DOHH2 (cell line): ENCODE measurements around the gene EIF2B1.

Source experiments
- H3F3A ChIP-seq: fragments of 200-600 bp; sonication (generic), shearing (Covaris generic); 2 replicates; pipeline ENCODE4 v1.6.0; 2016; ENCODE audit warnings: antibody characterized with exemption, mild to moderate bottlenecking; ENCODE audit not compliant: control insufficient read depth, insufficient read depth
- H3K27ac ChIP-seq: fragments of 200-600 bp; sonication (generic); 2 replicates; pipeline ENCODE4 v1.5.1; 2014; ENCODE audit warnings: low read depth, mild to moderate bottlenecking, low read length, moderate library complexity
- H3K27me3 ChIP-seq: fragments of 200-600 bp; sonication (generic); 2 replicates; pipeline ENCODE4 v1.6.1; 2014; ENCODE audit warnings: mild to moderate bottlenecking, low read length, mixed read lengths; ENCODE audit not compliant: control insufficient read depth
- H3K36me3 ChIP-seq: fragments of 200-600 bp; sonication (generic); 2 replicates; pipeline ENCODE4 v1.6.1; 2014; ENCODE audit warnings: mild to moderate bottlenecking, low read length, moderate library complexity, mixed read lengths; ENCODE audit not compliant: control insufficient read depth
- H3K4me1 ChIP-seq: fragments of 200-600 bp; sonication (generic); 2 replicates; pipeline ENCODE4 v1.6.1; 2014; ENCODE audit warnings: mild to moderate bottlenecking, low read length, mixed read lengths; ENCODE audit not compliant: control insufficient read depth
- H3K4me2 ChIP-seq: fragments of 200-600 bp; sonication (generic); 2 replicates; pipeline ENCODE4 v1.6.0; 2014; ENCODE audit warnings: mild to moderate bottlenecking, low read length, moderate library complexity
- H3K4me3 ChIP-seq: fragments of 200-600 bp; sonication (generic); 2 replicates; pipeline ENCODE4 v1.5.1; 2014; ENCODE audit warnings: mild to moderate bottlenecking, low read length, mixed read lengths
- H3K79me2 ChIP-seq: fragments of 200-600 bp; sonication (generic); 2 replicates; pipeline ENCODE4 v1.6.1; 2014; ENCODE audit warnings: mild to moderate bottlenecking, low read length, mixed read lengths; ENCODE audit not compliant: control insufficient read depth
- H3K9me2 ChIP-seq: fragments of 200-600 bp; sonication (generic); replicated peaks from 2 replicates; pipeline ENCODE4 v1.6.1; 2014; ENCODE audit warnings: mild to moderate bottlenecking, low read length, mixed read lengths; ENCODE audit not compliant: control insufficient read depth
- H3K9me3 ChIP-seq: fragments of 200-600 bp; sonication (generic); 2 replicates; pipeline ENCODE4 v1.6.1; 2014; ENCODE audit warnings: antibody characterized with exemption, low read length, mixed read lengths; ENCODE audit not compliant: control insufficient read depth, insufficient read depth
- H4K20me1 ChIP-seq: fragments of 200-600 bp; sonication (generic); 2 replicates; pipeline ENCODE4 v1.6.0; 2014; ENCODE audit warnings: low read depth, mild to moderate bottlenecking, antibody characterized with exemption, low read length, moderate library complexity; ENCODE audit not compliant: control insufficient read depth, insufficient read depth
- EZH2phosphoT487 ChIP-seq: fragments of 200-600 bp; sonication (generic); IDR thresholded peaks from 2 replicates; pipeline ENCODE4 v1.6.1; 2017; ENCODE audit warnings: borderline replicate concordance, mild to moderate bottlenecking, antibody characterized with exemption, low read length, moderate library complexity, mixed read lengths
- TF ChIP-seq, protein P1 (sequence below): fragments of 200-600 bp; sonication (generic); IDR thresholded peaks from one replicate; pipeline ENCODE4 v1.5.1; 2014; ENCODE audit warnings: antibody characterized with exemption, mild to moderate bottlenecking, low read depth, low read length; ENCODE audit not compliant: poor library complexity, severe bottlenecking

Gene EIF2B1

DNA sequence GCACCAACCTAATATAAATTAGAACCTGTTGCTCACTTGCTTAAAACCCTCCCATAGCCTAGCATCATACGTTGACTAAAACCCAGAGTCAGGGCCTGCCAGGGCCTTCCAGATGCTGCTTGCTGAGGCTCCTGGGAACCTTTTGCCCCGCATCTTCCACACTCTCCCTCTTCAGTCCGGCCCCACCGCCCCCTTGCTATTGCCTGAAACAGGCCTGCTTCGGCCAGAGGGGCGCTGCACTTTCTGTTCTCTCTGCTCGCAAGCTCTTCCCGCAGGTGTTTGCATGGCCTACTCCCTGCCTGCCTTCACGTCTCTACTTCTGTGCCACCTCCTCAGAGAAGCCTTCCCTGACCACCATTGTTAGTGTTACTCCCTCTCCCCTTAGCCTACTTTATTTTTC is 23.7 kb upstream of the EIF2B1 start:
- peaks cover 68% of the 10 kb centered on the region for H3K36me3 ChIP-seq
- peaks cover 2% of the 10 kb centered on the region; the same call in 1 of the 2 replicates for H3F3A ChIP-seq
- no peaks in the 10 kb centered on the region for H4K20me1 ChIP-seq
- no peaks in the 10 kb centered on the region for H3K27me3 ChIP-seq
- H3K27ac ChIP-seq, result no peak overlapping the region
- no peak overlapping the region for H3K4me3 ChIP-seq
- TF ChIP-seq, protein P1, sequence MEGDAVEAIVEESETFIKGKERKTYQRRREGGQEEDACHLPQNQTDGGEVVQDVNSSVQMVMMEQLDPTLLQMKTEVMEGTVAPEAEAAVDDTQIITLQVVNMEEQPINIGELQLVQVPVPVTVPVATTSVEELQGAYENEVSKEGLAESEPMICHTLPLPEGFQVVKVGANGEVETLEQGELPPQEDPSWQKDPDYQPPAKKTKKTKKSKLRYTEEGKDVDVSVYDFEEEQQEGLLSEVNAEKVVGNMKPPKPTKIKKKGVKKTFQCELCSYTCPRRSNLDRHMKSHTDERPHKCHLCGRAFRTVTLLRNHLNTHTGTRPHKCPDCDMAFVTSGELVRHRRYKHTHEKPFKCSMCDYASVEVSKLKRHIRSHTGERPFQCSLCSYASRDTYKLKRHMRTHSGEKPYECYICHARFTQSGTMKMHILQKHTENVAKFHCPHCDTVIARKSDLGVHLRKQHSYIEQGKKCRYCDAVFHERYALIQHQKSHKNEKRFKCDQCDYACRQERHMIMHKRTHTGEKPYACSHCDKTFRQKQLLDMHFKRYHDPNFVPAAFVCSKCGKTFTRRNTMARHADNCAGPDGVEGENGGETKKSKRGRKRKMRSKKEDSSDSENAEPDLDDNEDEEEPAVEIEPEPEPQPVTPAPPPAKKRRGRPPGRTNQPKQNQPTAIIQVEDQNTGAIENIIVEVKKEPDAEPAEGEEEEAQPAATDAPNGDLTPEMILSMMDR, result no peak
- TF ChIP-seq EZH2phosphoT487, result no peak
- H3K4me1 ChIP-seq, result peaks cover 6% of the 10 kb centered on the region; the same call in 1 of the 2 replicates
- H3K4me2 ChIP-seq, result no peak overlapping the region
- no peaks in the 10 kb centered on the region for H3K9me2 ChIP-seq
- no peaks in the 10 kb centered on the region for H3K79me2 ChIP-seq
- H3K9me3 ChIP-seq, result no peaks in the 10 kb centered on the region

DNA sequence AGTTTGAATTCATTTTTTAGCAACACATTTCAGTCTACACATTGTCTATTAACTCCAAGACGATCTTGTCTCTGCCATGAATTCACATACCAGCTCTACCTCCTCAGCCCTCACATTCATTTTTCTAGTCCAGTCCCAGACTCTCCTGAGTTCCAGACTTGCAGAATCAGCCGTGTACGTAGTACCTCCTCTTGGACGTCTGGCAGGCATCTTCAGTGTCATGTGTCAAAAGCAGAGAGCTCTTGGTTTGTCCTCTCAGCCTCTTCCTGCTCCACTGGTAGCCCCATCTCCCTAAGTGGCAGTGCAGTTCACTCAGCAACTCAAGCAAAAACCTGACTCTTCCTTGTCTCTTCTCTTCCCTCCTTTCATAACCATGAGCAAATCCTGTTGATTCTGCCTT is 22.9 kb upstream of the EIF2B1 start:
- no peaks in the 10 kb centered on the region for H3F3A ChIP-seq
- H3K9me2 ChIP-seq, result no peaks in the 10 kb centered on the region
- no peaks in the 10 kb centered on the region for H3K27me3 ChIP-seq
- no peaks in the 10 kb centered on the region for H3K9me3 ChIP-seq
- H3K4me2 ChIP-seq, result no peak overlapping the region
- H3K27ac ChIP-seq, result no peak overlapping the region
- no peaks in the 10 kb centered on the region for H3K79me2 ChIP-seq
- no peak overlapping the region for H3K4me3 ChIP-seq
- peaks cover 74% of the 10 kb centered on the region for H3K36me3 ChIP-seq
- H4K20me1 ChIP-seq, result no peaks in the 10 kb centered on the region
- peaks cover 6% of the 10 kb centered on the region; the same call in 1 of the 2 replicates for H3K4me1 ChIP-seq
- TF ChIP-seq EZH2phosphoT487, result no peak
- TF ChIP-seq, protein P1, result no peak

DNA sequence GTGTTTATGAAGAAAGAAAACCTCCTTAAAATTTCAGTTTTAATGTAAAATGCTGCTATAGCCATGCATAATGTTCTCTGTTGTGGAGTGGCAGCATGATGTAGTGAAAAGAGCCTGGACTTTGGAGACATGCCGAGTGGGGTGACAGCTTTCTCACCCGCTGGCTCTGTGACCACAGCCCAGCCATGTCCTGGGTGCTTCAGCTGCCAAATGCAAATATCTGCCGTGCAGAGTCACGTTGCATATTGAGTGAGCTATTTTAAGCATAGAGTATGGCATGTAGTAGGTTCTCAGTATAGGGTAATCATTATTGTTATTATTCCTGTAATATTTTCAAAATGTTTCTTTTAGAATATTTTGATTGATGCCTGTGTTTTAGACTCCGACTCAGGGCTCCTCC is 21.9 kb upstream of the EIF2B1 start:
- Histone ChIP-seq H3K27ac (no peak overlapping the region), H3K9me3 (no peaks in the 10 kb centered on the region), H3F3A (no peaks in the 10 kb centered on the region), H3K4me1 (peaks cover 6% of the 10 kb centered on the region; the same call in 1 of the 2 replicates), H3K27me3 (no peaks in the 10 kb centered on the region), H4K20me1 (no peaks in the 10 kb centered on the region), H3K36me3 (peaks cover 80% of the 10 kb centered on the region), H3K9me2 (no peaks in the 10 kb centered on the region), H3K79me2 (no peaks in the 10 kb centered on the region), H3K4me2 (no peak overlapping the region), H3K4me3 (no peak overlapping the region)
- TF ChIP-seq, protein P1, result no peak
- TF ChIP-seq EZH2phosphoT487, result no peak
